Neural progenitor cell (in vitro differentiated cells): ENCODE measurements around the gene UGT1A10. TPM values are rescaled to one million over a fixed set of nuclear protein-coding genes. Genes with fewer than 3 reads are reported as not detected.

Experiments used
- DNase-seq: peaks from one replicate; pipeline ENCODE4 v3.0.0-alpha.2; 2016; ENCODE audit warnings: low spot score
- H2AFZ ChIP-seq: fragments of 200-600 bp; sonication (generic); replicated peaks from 2 replicates; pipeline ENCODE4 v1.6.1; 2016; ENCODE audit warnings: antibody characterized with exemption
- H3F3A ChIP-seq: fragments of 200-600 bp; sonication (generic); 2 replicates; pipeline ENCODE4 v1.6.1; 2016; ENCODE audit warnings: antibody characterized with exemption, low read depth
- H3K27ac ChIP-seq: fragments of 200-600 bp; sonication (generic); 2 replicates; pipeline ENCODE4 v1.5.1; 2016; ENCODE audit warnings: mild to moderate bottlenecking
- H3K27me3 ChIP-seq: fragments of 200-600 bp; sonication (generic); 2 replicates; pipeline ENCODE4 v1.6.1; 2016; ENCODE audit warnings: mild to moderate bottlenecking, moderate library complexity
- H3K36me3 ChIP-seq: fragments of 200-600 bp; sonication (generic); 2 replicates; pipeline ENCODE4 v1.5.1; 2016
- H3K4me1 ChIP-seq: fragments of 200-600 bp; sonication (generic); 2 replicates; pipeline ENCODE4 v1.6.1; 2016; ENCODE audit warnings: mixed run types
- H3K4me2 ChIP-seq: fragments of 200-600 bp; sonication (generic); 2 replicates; pipeline ENCODE4 v1.6.1; 2016
- H3K4me3 ChIP-seq: fragments of 200-600 bp; sonication (generic); 2 replicates; pipeline ENCODE4 v1.5.1; 2016
- H3K79me2 ChIP-seq: fragments of 200-600 bp; sonication (generic); 2 replicates; pipeline ENCODE4 v1.6.1; 2016; ENCODE audit warnings: low read depth
- H3K9ac ChIP-seq: fragments of 200-600 bp; sonication (generic); 2 replicates; pipeline ENCODE4 v1.6.1; 2016
- H3K9me3 ChIP-seq: fragments of 200-600 bp; sonication (generic); 2 replicates; pipeline ENCODE4 v1.5.1; 2016; ENCODE audit warnings: low read depth
- H4K20me1 ChIP-seq: fragments of 200-600 bp; sonication (generic); 2 replicates; pipeline ENCODE4 v1.6.1; 2016; ENCODE audit warnings: low read depth
- H3K27ac Mint-ChIP-seq: 3 replicates; pipeline ENCODE4 v1.8.0; 2021; ENCODE audit warnings: mixed read lengths
- H3K27me3 Mint-ChIP-seq: 2 replicates; pipeline ENCODE4 v1.8.0; 2022; ENCODE audit warnings: low read depth, mild to moderate bottlenecking, inconsistent platforms, moderate library complexity, mixed read lengths; ENCODE audit not compliant: insufficient read depth
- H3K36me3 Mint-ChIP-seq: 3 replicates; pipeline ENCODE4 v1.8.0; 2021; ENCODE audit warnings: mixed read lengths
- H3K4me1 Mint-ChIP-seq: 3 replicates; pipeline ENCODE4 v1.8.0; 2021; ENCODE audit warnings: mixed read lengths
- H3K4me3 Mint-ChIP-seq: 3 replicates; pipeline ENCODE4 v1.8.0; 2021; ENCODE audit warnings: mild to moderate bottlenecking, moderate library complexity, mixed read lengths
- H3K9me3 Mint-ChIP-seq: 3 replicates; pipeline ENCODE4 v1.8.0; 2020; ENCODE audit warnings: mixed read lengths
- CTCF ChIP-seq: fragments of 200-600 bp; sonication (generic); IDR thresholded peaks from 2 replicates; pipeline ENCODE4 v1.5.1; 2017; ENCODE audit warnings: antibody characterized with exemption, mild to moderate bottlenecking
- EZH2 ChIP-seq: fragments of 200-600 bp; sonication (generic); IDR thresholded peaks from 2 replicates; pipeline ENCODE4 v1.6.1; 2017; ENCODE audit warnings: antibody characterized with exemption, mild to moderate bottlenecking, moderate library complexity
- EZH2phosphoT487 ChIP-seq: fragments of 200-600 bp; sonication (generic); IDR thresholded peaks from 2 replicates; pipeline ENCODE4 v1.6.1; 2017; ENCODE audit warnings: antibody characterized with exemption
- total RNA-seq: library from RNA; depleted of rRNA; stranded (reverse); fragments of >200 nt; gene quantifications from 2 replicates; pipeline ENCODE4 v1.2.3, GENCODE V29; 2015; ENCODE audit warnings: low replicate concordance

UGT1A10 gene
- total RNA-seq, 1 donor from 2014 or later: not detected

- DNase-seq: no peak
- H3K27me3 Mint-ChIP-seq: peaks cover 4% of the 10 kb centered on the region
- H3K4me3 Mint-ChIP-seq: peak overlapping the region; percentile 65
- Histone ChIP-seq H2AFZ (no peak overlapping the region), H4K20me1 (no peaks in the 10 kb centered on the region), H3F3A (no peaks in the 10 kb centered on the region), H3K36me3 (no peaks in the 10 kb centered on the region), H3K9ac (no peak overlapping the region), H3K9me3 (no peaks in the 10 kb centered on the region), H3K4me2 (no peak overlapping the region), H3K27ac (no peak overlapping the region), H3K79me2 (no peaks in the 10 kb centered on the region), H3K27me3 (no peaks in the 10 kb centered on the region), H3K4me1 (no peaks in the 10 kb centered on the region), H3K4me3 (no peak overlapping the region)
- H3K27ac Mint-ChIP-seq: no peak overlapping the region
- no peaks in the 10 kb centered on the region for H3K9me3 Mint-ChIP-seq
- H3K36me3 Mint-ChIP-seq: no peaks in the 10 kb centered on the region
- peaks cover 10% of the 10 kb centered on the region for H3K4me1 Mint-ChIP-seq
- TF ChIP-seq EZH2phosphoT487 (no peak), EZH2 (no peak), CTCF (no peak)
Measured at GRCh38 chr2:233817361-233817911, 181.2 kb downstream of the UGT1A10 start.

- H3K79me2 ChIP-seq: no peaks in the 10 kb centered on the region
- H3K27ac ChIP-seq: no peak overlapping the region
- H3K4me2 ChIP-seq: no peak overlapping the region
- no peaks in the 10 kb centered on the region for H3K36me3 ChIP-seq
- Mint-ChIP-seq H3K36me3 (no peaks in the 10 kb centered on the region), H3K27ac (no peak overlapping the region), H3K4me1 (peaks cover 10% of the 10 kb centered on the region), H3K4me3 (no peak overlapping the region), H3K9me3 (no peaks in the 10 kb centered on the region), H3K27me3 (peaks cover 4% of the 10 kb centered on the region)
- TF ChIP-seq EZH2 (no peak), CTCF (no peak), EZH2phosphoT487 (no peak)
- H3K9ac ChIP-seq: no peak overlapping the region
- H3K4me1 ChIP-seq: no peaks in the 10 kb centered on the region
- H3K4me3 ChIP-seq: no peak overlapping the region
- no peaks in the 10 kb centered on the region for H3K9me3 ChIP-seq
- no peaks in the 10 kb centered on the region for H3F3A ChIP-seq
- no peaks in the 10 kb centered on the region for H3K27me3 ChIP-seq
- no peak overlapping the region for H2AFZ ChIP-seq
- no peak for DNase-seq
- no peaks in the 10 kb centered on the region for H4K20me1 ChIP-seq
Measured at GRCh38 chr2:233817995-233818638, 181.9 kb downstream of the UGT1A10 start.

- H3K4me1 ChIP-seq: no peaks in the 10 kb centered on the region
- H3K4me3 Mint-ChIP-seq: no peak overlapping the region
- H3K4me2 ChIP-seq: no peak overlapping the region
- no peaks in the 10 kb centered on the region for H3K79me2 ChIP-seq
- H3K4me1 Mint-ChIP-seq: peaks cover 10% of the 10 kb centered on the region
- H3K9me3 Mint-ChIP-seq: no peaks in the 10 kb centered on the region
- H3K36me3 ChIP-seq: no peaks in the 10 kb centered on the region
- H3K27ac Mint-ChIP-seq: no peak overlapping the region
- TF ChIP-seq EZH2 (no peak), CTCF (no peak), EZH2phosphoT487 (no peak)
- H4K20me1 ChIP-seq: no peaks in the 10 kb centered on the region
- H3K27ac ChIP-seq: no peak overlapping the region
- H3K36me3 Mint-ChIP-seq: no peaks in the 10 kb centered on the region
- no peaks in the 10 kb centered on the region for H3K27me3 ChIP-seq
- H3K27me3 Mint-ChIP-seq: peaks cover 4% of the 10 kb centered on the region
- no peaks in the 10 kb centered on the region for H3K9me3 ChIP-seq
- no peak overlapping the region for H3K4me3 ChIP-seq
- DNase-seq: no peak
- no peak overlapping the region for H3K9ac ChIP-seq
- no peak overlapping the region for H2AFZ ChIP-seq
- no peaks in the 10 kb centered on the region for H3F3A ChIP-seq
Measured at GRCh38 chr2:233818639-233819621, 182.7 kb downstream of the UGT1A10 start.
